H1 (cell line): ENCODE data around the gene FBXO38. TPM values are rescaled to one million over a fixed set of nuclear protein-coding genes. Genes with fewer than 3 reads are reported as not detected.

Experiments
- CTCF ChIA-PET: fragments of 300-600 bp; sonication (Branson Sonifier 250); formaldehyde crosslinking; loops from one replicate; lab custom pipeline; 2021; ENCODE audit not compliant: partially characterized antibody; lab: Charles Lee
- POLR2A ChIA-PET: fragments of 300-600 bp; sonication (Branson Sonifier 250); formaldehyde crosslinking; loops from one replicate; lab custom pipeline; 2021; ENCODE audit warnings: inconsistent platforms; ENCODE audit not compliant: partially characterized antibody; lab: Charles Lee
- DNase-seq, 2 experiments: peaks; one replicate each; pipeline versions ENCODE4 v3.0.0 to v3.0.0-alpha.2; 2010 to 2022; ENCODE audit warnings: low spot score in 2 of 2, low read depth in 1 of 2, mixed read lengths in 1 of 2
- FAIRE-seq: peaks from 2 replicates; lab custom pipeline; 2011; peaks lifted over from hg19 to GRCh38; lab: Jason Lieb, UNC
- H2AFZ ChIP-seq: 2 replicates; pipeline ENCODE4 v1.8.1; 2012; ENCODE audit warnings: low read length, inconsistent platforms
- H2AK5ac ChIP-seq: 2 replicates; pipeline ENCODE4 v1.6.1; 2013; ENCODE audit warnings: low read depth, low read length
- H2BK120ac ChIP-seq: replicated peaks from 2 replicates; pipeline ENCODE3; 2013; ENCODE audit warnings: low read depth, low read length, inconsistent platforms
- H2BK12ac ChIP-seq: 2 replicates; pipeline ENCODE4 v1.6.1; 2013; ENCODE audit warnings: low read depth, low read length
- H2BK15ac ChIP-seq: 2 replicates; pipeline ENCODE4 v1.6.1; 2013; ENCODE audit warnings: low read length
- H2BK20ac ChIP-seq: 2 replicates; pipeline ENCODE4 v1.6.1; 2013; ENCODE audit warnings: low read length
- H2BK5ac ChIP-seq: 2 replicates; pipeline ENCODE4 v1.6.1; 2013; ENCODE audit warnings: low read depth, low read length
- H3K14ac ChIP-seq: 2 replicates; pipeline ENCODE4 v1.6.1; 2013; ENCODE audit warnings: inconsistent platforms; ENCODE audit not compliant: insufficient read length
- H3K18ac ChIP-seq: 2 replicates; pipeline ENCODE4 v1.6.1; 2013; ENCODE audit warnings: low read length; ENCODE audit errors: extremely low read depth
- H3K23ac ChIP-seq: 2 replicates; pipeline ENCODE4 v1.6.1; 2013; ENCODE audit warnings: inconsistent platforms; ENCODE audit not compliant: insufficient read length
- H3K23me2 ChIP-seq: 2 replicates; pipeline ENCODE4 v1.6.1; 2013; ENCODE audit warnings: low read depth, low read length
- H3K27ac ChIP-seq: 2 replicates; pipeline ENCODE4 v1.6.1; 2011; ENCODE audit warnings: low read depth, low read length, inconsistent platforms
- H3K27me3 ChIP-seq, 4 experiments: replicated peaks in 1 of 4; 1 replicate in 1 of 4; 2 replicates in 3 of 4; pipeline versions ENCODE4 v1.6.1 to v1.8.1; 2011 to 2013; ENCODE audit warnings: low read length in 3 of 4, mild to moderate bottlenecking in 3 of 4, inconsistent platforms in 2 of 4, mixed read lengths in 2 of 4, moderate library complexity in 1 of 4; ENCODE audit not compliant: control insufficient read depth in 3 of 4, insufficient read depth in 3 of 4; ENCODE audit errors: extremely low read depth in 1 of 4
- H3K36me3 ChIP-seq, 4 experiments: 2 replicates each; pipeline versions ENCODE4 v1.6.1 to v1.8.1; 2011 to 2013; ENCODE audit warnings: mild to moderate bottlenecking in 4 of 4, low read length in 3 of 4, moderate library complexity in 2 of 4, control low read depth in 1 of 4, inconsistent platforms in 1 of 4; ENCODE audit not compliant: insufficient read depth in 4 of 4, control insufficient read depth in 2 of 4
- H3K4ac ChIP-seq: replicated peaks from 2 replicates; pipeline ENCODE3; 2013; ENCODE audit warnings: low read length, low read depth, mixed read lengths, inconsistent platforms; ENCODE audit not compliant: insufficient read length
- H3K4me1 ChIP-seq, 4 experiments: replicated peaks in 1 of 4; 1 replicate in 1 of 4; 2 replicates in 3 of 4; pipeline versions ENCODE4 v1.6.1 to v1.8.1; 2011 to 2013; ENCODE audit warnings: low read length in 3 of 4, inconsistent platforms in 2 of 4, mixed read lengths in 1 of 4; ENCODE audit not compliant: insufficient read depth in 4 of 4, control insufficient read depth in 3 of 4
- H3K4me2 ChIP-seq, 2 experiments: 2 replicates each; pipeline versions ENCODE4 v1.6.1 to v1.8.1; 2011 to 2013; ENCODE audit warnings: low read depth in 2 of 2, low read length in 2 of 2, control low read depth in 1 of 2, inconsistent platforms in 1 of 2, mild to moderate bottlenecking in 1 of 2; ENCODE audit not compliant: insufficient read depth in 1 of 2
- H3K4me3 ChIP-seq, 4 experiments: fragments of 200-600, 300-600 bp in 1 of 4; sonication (generic), shearing (Covaris generic), sonication (Bioruptor Twin) in 1 of 4; 2 replicates each; pipeline versions ENCODE4 v1.5.1 to v1.8.1; 2011 to 2016; ENCODE audit warnings: low read length in 4 of 4, low read depth in 3 of 4, control low read depth in 2 of 4, inconsistent platforms in 2 of 4, mild to moderate bottlenecking in 2 of 4, mixed read lengths in 1 of 4, moderate library complexity in 1 of 4; ENCODE audit not compliant: insufficient read depth in 2 of 4; ENCODE audit errors: extremely low read depth in 1 of 4
- H3K56ac ChIP-seq: replicated peaks from 2 replicates; pipeline ENCODE3; 2013; ENCODE audit warnings: low read depth, mild to moderate bottlenecking, mixed read lengths, low read length, inconsistent platforms; ENCODE audit not compliant: insufficient read length
- H3K79me1 ChIP-seq: 2 replicates; pipeline ENCODE4 v1.6.1; 2013; ENCODE audit warnings: low read depth, low read length, control low read depth
- H3K79me2 ChIP-seq, 2 experiments: 2 replicates each; pipeline versions ENCODE4 v1.6.1 to v1.8.1; 2012 to 2013; ENCODE audit warnings: low read length in 2 of 2, mild to moderate bottlenecking in 2 of 2, inconsistent platforms in 1 of 2; ENCODE audit not compliant: insufficient read depth in 2 of 2, control insufficient read depth in 1 of 2
- H3K9ac ChIP-seq, 4 experiments: replicated peaks in 1 of 4; 1 replicate in 1 of 4; 2 replicates in 3 of 4; pipeline versions ENCODE4 v1.6.1 to v1.8.1; 2011 to 2013; ENCODE audit warnings: low read depth in 3 of 4, low read length in 3 of 4, control low read depth in 2 of 4, mild to moderate bottlenecking in 2 of 4, moderate library complexity in 2 of 4, inconsistent platforms in 1 of 4; ENCODE audit errors: extremely low read depth in 1 of 4
- H3K9me3 ChIP-seq, 2 experiments: 2 replicates each; pipeline versions ENCODE4 v1.6.1 to v1.8.1; 2012 to 2013; ENCODE audit warnings: mild to moderate bottlenecking in 2 of 2, moderate library complexity in 2 of 2, control low read depth in 1 of 2, inconsistent platforms in 1 of 2, low read depth in 1 of 2, low read length in 1 of 2, mixed read lengths in 1 of 2; ENCODE audit not compliant: insufficient read depth in 2 of 2
- H4K20me1 ChIP-seq, 2 experiments: replicated peaks in 1 of 2; 2 replicates each; pipeline versions ENCODE3 to v1.8.1; 2011 to 2013; ENCODE audit warnings: inconsistent platforms in 2 of 2, low read length in 2 of 2, mild to moderate bottlenecking in 1 of 2; ENCODE audit not compliant: insufficient read depth in 2 of 2, control insufficient read depth in 1 of 2
- H4K5ac ChIP-seq: 2 replicates; pipeline ENCODE4 v1.6.1; 2013; ENCODE audit warnings: low read length, low read depth, mixed read lengths, inconsistent platforms; ENCODE audit not compliant: insufficient read length
- H4K8ac ChIP-seq: 2 replicates; pipeline ENCODE4 v1.8.0; 2013; ENCODE audit warnings: mild to moderate bottlenecking, moderate library complexity, low read length, inconsistent platforms; ENCODE audit not compliant: insufficient read depth; ENCODE audit errors: extremely low read depth
- H4K91ac ChIP-seq: replicated peaks from 2 replicates; pipeline ENCODE3; 2013; ENCODE audit warnings: low read length, mixed read lengths, inconsistent platforms; ENCODE audit not compliant: insufficient read length
- KDM1A ChIP-seq: fragments of 200-600, 300-600 bp; sonication (generic); IDR thresholded peaks from 2 replicates; pipeline ENCODE4 v1.7.1; 2016; ENCODE audit warnings: mild to moderate bottlenecking, low read length, borderline replicate concordance
- SP1 ChIP-seq: IDR thresholded peaks from 2 replicates; pipeline ENCODE4 v1.6.1; 2011; ENCODE audit warnings: low read depth, low read length
- WGBS, 2 experiments: shearing (Covaris generic) in 1 of 2; methylation state at CpG; one replicate each; pipeline versions ENCODE4 v1.1.6 to v1.1.7; 2013 to 2015; ENCODE audit warnings: low lambda C conversion rate in 2 of 2, mixed read lengths in 2 of 2, inconsistent platforms in 1 of 2, low coverage in 1 of 2, missing lambda C conversion rate in 1 of 2; ENCODE audit not compliant: insufficient replicate concordance in 2 of 2, insufficient coverage in 1 of 2, insufficient read length in 1 of 2; ENCODE audit errors: extremely low coverage in 1 of 2, missing lambda C conversion rate in 1 of 2; 5-methylcytosine and 5-hydroxymethylcytosine counted together
- polyA plus RNA-seq, 7 experiments: library from polyadenylated mRNA; depleted of rRNA in 3 of 7; stranded (reverse) in 5 of 7; unstranded in 2 of 7; fragments of >200 nt in 5 of 7; fragments of 200-250 nt in 2 of 7; gene quantifications; 1 replicate in 5 of 7; 2 replicates in 1 of 7; 4 replicates in 1 of 7; pipeline versions ENCODE4 v1.2.1 to v1.2.3, GENCODE V29; 2011 to 2013; ENCODE audit warnings: missing spikeins in 2 of 7, mixed read lengths in 2 of 7
- total RNA-seq: library from RNA; stranded (reverse); fragmentation: NEBNext Ultra II Directional; extraction: Animal tissue kit (Norgen Biotek cat#: 25700); gene quantifications from 2 replicates; pipeline ENCODE4 v1.2.1, GENCODE V29; 2021

FBXO38 gene
- total and polyA plus RNA-seq, 2 of the 8 experiments (the other 6 are each of a cell fraction or from before 2014, with no cell fraction given): 9.1 to 34.3 TPM

- H4K91ac ChIP-seq: no peak overlapping the region
These were observed 31.1 kb upstream of the FBXO38 start for GRCh38 chr5:148352696-148353095.

More at GRCh38 chr5:148352696-148353095, 31.1 kb upstream of the FBXO38 start:
- Histone ChIP-seq H3K27me3 (no peaks in the 10 kb centered on the region), H3K9ac (peak overlapping the region in 1 of 4 experiments; percentile 34; a peak in 1 of 7 replicates), H4K5ac (no peak overlapping the region), H2AK5ac (no peak overlapping the region), H3K23ac (no peak overlapping the region), H3K79me1 (no peaks in the 10 kb centered on the region), H3K4me3 (no peak overlapping the region), H2BK120ac (no peak overlapping the region), H3K4me1 (no peaks in the 10 kb centered on the region), H3K4me2 (no peak overlapping the region), H3K79me2 (no peaks in the 10 kb centered on the region), H2BK12ac (no peak overlapping the region), H3K27ac (no peak overlapping the region), H3K36me3 (no peaks in the 10 kb centered on the region), H3K23me2 (no peaks in the 10 kb centered on the region; the same call in 1 of the 2 replicates), H2BK5ac (no peak overlapping the region), H3K18ac (no peak overlapping the region), H3K4ac (no peak overlapping the region), H2BK20ac (no peak overlapping the region), H4K20me1 (no peaks in the 10 kb centered on the region), H3K56ac (no peak overlapping the region), H2AFZ (no peak overlapping the region), H2BK15ac (no peak overlapping the region), H3K9me3 (no peaks in the 10 kb centered on the region), H3K14ac (no peak overlapping the region), H4K8ac (no peak overlapping the region)
- no peak for TF ChIP-seq SP1
- no peak for TF ChIP-seq KDM1A
- no peak for FAIRE-seq
- DNase-seq: no peak
- ChIA-PET CTCF (no interaction called here), POLR2A (no interaction called here)
- WGBS, 2 experiments: 88% methylated on average over 1 of the region's 1 CpG; no CpG with 5 or more reads in 1 of the 2 experiments
